Measurements from ENCODE around the gene DLGAP1.

Gene DLGAP1

DNA sequence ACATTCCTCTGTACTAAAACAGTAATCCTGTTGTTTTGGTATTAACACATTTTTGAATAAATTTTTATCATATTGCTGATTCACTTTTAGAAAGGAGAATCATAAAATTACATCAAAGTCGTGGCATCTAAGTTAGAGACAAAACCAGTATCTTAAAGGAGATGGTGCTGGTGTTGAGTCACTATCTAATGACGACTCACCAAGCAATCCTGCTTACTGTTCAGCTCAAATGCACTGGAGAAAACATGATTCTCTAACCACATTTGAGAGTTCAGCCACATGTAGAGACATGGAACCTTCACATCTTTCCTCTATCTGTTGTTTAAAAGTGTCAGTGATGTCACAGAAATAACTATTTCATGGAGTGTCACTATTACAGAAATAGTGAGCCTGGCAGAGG lies 531.4 kb downstream of the DLGAP1 start (continued):
- no peak for TF ChIP-seq ZNF510 (tag by site-specific recombination; IDR thresholded peaks at IDR 0.05; ENCODE audit: insufficient replicate concordance)
- no peak for TF ChIP-seq ZNF660 (tag by site-specific recombination; IDR thresholded peaks at IDR 0.05)
- TF ChIP-seq MZF1 (tag by site-specific recombination; IDR thresholded peaks at IDR 0.05; ENCODE audit: borderline replicate concordance) = no peak

DNA sequence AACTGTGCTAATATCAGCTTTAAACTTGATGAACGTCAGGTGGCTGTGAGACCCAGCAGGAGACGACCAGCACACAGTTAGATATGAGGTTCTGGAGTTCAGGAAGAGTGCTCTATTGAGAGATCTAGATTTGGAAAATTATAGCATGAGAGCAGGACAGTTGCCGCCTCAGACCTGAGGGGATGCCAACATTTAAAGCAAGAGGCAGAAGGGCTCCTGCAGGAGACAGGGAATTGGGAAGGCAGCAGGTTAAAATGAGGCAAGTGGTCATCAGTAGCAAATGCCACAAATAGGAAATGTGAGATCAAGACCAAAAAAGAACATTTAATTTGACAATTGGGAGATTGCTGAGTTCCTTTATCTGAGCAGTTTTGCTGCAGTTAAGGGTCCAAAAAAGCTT lies 533.3 kb downstream of the DLGAP1 start:
- POLR2A ChIA-PET = no interaction called here
- CTCF ChIA-PET = interaction anchor here (1.3 to 1.6 kb wide), 2 partner anchors 46 to 73 kb away, joined by 3 to 7 read pairs; no protein-coding TSS in a partner anchor
- Histone ChIP-seq H3K36me3 (ENCODE audit: control insufficient read depth in 2 of 2, insufficient read depth in 1 of 2, low read length in 2 of 2) (no peaks in the 10 kb centered on the region), H3K9me3 (ENCODE audit: control insufficient read depth, insufficient read depth, low read depth, low read length) (no peaks in the 10 kb centered on the region), H3K4me1 (ENCODE audit: control insufficient read depth, insufficient read depth, low read length) (no peaks in the 10 kb centered on the region), H3K27ac (ENCODE audit: extremely low read depth, low read depth, low read length) (no peak overlapping the region), H3K4me3 (ENCODE audit: low read depth, low read length) (no peak overlapping the region)
- no peak for TF ChIP-seq ZNF621 (tag by site-specific recombination; IDR thresholded peaks at IDR 0.05)
- TF ChIP-seq, protein P1, sequence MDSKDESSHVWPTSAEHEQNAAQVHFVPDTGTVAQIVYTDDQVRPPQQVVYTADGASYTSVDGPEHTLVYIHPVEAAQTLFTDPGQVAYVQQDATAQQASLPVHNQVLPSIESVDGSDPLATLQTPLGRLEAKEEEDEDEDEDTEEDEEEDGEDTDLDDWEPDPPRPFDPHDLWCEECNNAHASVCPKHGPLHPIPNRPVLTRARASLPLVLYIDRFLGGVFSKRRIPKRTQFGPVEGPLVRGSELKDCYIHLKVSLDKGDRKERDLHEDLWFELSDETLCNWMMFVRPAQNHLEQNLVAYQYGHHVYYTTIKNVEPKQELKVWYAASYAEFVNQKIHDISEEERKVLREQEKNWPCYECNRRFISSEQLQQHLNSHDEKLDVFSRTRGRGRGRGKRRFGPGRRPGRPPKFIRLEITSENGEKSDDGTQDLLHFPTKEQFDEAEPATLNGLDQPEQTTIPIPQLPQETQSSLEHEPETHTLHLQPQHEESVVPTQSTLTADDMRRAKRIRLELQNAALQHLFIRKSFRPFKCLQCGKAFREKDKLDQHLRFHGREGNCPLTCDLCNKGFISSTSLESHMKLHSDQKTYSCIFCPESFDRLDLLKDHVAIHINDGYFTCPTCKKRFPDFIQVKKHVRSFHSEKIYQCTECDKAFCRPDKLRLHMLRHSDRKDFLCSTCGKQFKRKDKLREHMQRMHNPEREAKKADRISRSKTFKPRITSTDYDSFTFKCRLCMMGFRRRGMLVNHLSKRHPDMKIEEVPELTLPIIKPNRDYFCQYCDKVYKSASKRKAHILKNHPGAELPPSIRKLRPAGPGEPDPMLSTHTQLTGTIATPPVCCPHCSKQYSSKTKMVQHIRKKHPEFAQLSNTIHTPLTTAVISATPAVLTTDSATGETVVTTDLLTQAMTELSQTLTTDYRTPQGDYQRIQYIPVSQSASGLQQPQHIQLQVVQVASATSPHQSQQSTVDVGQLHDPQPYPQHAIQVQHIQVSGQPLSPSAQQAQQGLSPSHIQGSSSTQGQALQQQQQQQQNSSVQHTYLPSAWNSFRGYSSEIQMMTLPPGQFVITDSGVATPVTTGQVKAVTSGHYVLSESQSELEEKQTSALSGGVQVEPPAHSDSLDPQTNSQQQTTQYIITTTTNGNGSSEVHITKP (tag by site-specific recombination; IDR thresholded peaks at IDR 0.05) = no peak
- TF ChIP-seq ZNF174 (tag by site-specific recombination; IDR thresholded peaks at IDR 0.05) = no peak
- no peak for TF ChIP-seq ZNF639 (tag by site-specific recombination; IDR thresholded peaks at IDR 0.05)
- TF ChIP-seq, protein P2, sequence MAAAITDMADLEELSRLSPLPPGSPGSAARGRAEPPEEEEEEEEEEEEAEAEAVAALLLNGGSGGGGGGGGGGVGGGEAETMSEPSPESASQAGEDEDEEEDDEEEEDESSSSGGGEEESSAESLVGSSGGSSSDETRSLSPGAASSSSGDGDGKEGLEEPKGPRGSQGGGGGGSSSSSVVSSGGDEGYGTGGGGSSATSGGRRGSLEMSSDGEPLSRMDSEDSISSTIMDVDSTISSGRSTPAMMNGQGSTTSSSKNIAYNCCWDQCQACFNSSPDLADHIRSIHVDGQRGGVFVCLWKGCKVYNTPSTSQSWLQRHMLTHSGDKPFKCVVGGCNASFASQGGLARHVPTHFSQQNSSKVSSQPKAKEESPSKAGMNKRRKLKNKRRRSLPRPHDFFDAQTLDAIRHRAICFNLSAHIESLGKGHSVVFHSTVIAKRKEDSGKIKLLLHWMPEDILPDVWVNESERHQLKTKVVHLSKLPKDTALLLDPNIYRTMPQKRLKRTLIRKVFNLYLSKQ (tag by site-specific recombination; IDR thresholded peaks at IDR 0.05; ENCODE audit: borderline replicate concordance) = no peak
- no peak for TF ChIP-seq ZBTB26 (tag by site-specific recombination; optimal IDR thresholded peaks at IDR 0.05)
- no peak for TF ChIP-seq ZNF501 (tag by site-specific recombination; IDR thresholded peaks at IDR 0.05)
- TF ChIP-seq ZNF692 (tag by site-specific recombination; IDR thresholded peaks at IDR 0.05) = no peak
- TF ChIP-seq ZBTB20 (tag by site-specific recombination; IDR thresholded peaks at IDR 0.05) = no peak
- no peak for TF ChIP-seq ZNF544 (tag by site-specific recombination; IDR thresholded peaks at IDR 0.05)
- TF ChIP-seq ZNF16 (tag by site-specific recombination; IDR thresholded peaks at IDR 0.05; ENCODE audit: low read depth) = no peak
- TF ChIP-seq HOXD13 (CRISPR knock-in tag; IDR thresholded peaks at IDR 0.05; ENCODE audit: borderline replicate concordance) = no peak
- TF ChIP-seq, protein P3, sequence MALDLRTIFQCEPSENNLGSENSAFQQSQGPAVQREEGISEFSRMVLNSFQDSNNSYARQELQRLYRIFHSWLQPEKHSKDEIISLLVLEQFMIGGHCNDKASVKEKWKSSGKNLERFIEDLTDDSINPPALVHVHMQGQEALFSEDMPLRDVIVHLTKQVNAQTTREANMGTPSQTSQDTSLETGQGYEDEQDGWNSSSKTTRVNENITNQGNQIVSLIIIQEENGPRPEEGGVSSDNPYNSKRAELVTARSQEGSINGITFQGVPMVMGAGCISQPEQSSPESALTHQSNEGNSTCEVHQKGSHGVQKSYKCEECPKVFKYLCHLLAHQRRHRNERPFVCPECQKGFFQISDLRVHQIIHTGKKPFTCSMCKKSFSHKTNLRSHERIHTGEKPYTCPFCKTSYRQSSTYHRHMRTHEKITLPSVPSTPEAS (tag by site-specific recombination; IDR thresholded peaks at IDR 0.05) = no peak
- TF ChIP-seq ZNF221 (tag by site-specific recombination; IDR thresholded peaks at IDR 0.05; ENCODE audit: borderline replicate concordance) = no peak
- no peak for TF ChIP-seq ZNF214 (tag by site-specific recombination; IDR thresholded peaks at IDR 0.05; ENCODE audit: borderline replicate concordance)
- TF ChIP-seq ZNF561 (tag by site-specific recombination; IDR thresholded peaks at IDR 0.05; ENCODE audit: borderline replicate concordance) = no peak
- no peak for TF ChIP-seq ZNF23 (tag by site-specific recombination; IDR thresholded peaks at IDR 0.05; ENCODE audit: borderline replicate concordance)
